Posterior vena cava (tissue), 2 donors: Measurements from ENCODE around the gene LTA4H. TPM values are rescaled to one million over a fixed set of nuclear protein-coding genes. Genes with fewer than 3 reads are reported as not detected.

ENCODE experiments used
- DNase-seq: peaks from one replicate; pipeline ENCODE4 v3.0.0-alpha.2; 2020; ENCODE audit warnings: low spot score
- intact Hi-C, 2 donors: fragments of 100-400 bp; cut with DNase I; formaldehyde crosslinking; loops; one replicate each; pipeline versions ENCODE4 v1.14.1 to v1.14.2; 2022 to 2023
- total RNA-seq, 2 donors: library from RNA; stranded (reverse); fragmentation: NEBNext Ultra II Directional; extraction: Animal tissue kit (Norgen Biotek cat#: 25700); gene quantifications; one replicate each; pipeline ENCODE4 v1.2.1, GENCODE V29; 2021
- donor health status: DM: yes; HTN: yes; CAD: no.
- donor health status: DM: yes; HTN: yes; CAD: no.

Gene LTA4H
- total RNA-seq, 2 donors from 2014 or later: 38.2 to 38.4 TPM

- intact Hi-C loops: loop anchor here (2.0 to 10.0 kb wide), 5 partner anchors 155 to 453 kb away; partner anchors contain the start of gene CDK17 (in 1 of the 2)
- peak; percentile 84 for DNase-seq
Observed at GRCh38 chr12:96061864-96062453, 26.6 kb upstream of the LTA4H start.

DNA sequence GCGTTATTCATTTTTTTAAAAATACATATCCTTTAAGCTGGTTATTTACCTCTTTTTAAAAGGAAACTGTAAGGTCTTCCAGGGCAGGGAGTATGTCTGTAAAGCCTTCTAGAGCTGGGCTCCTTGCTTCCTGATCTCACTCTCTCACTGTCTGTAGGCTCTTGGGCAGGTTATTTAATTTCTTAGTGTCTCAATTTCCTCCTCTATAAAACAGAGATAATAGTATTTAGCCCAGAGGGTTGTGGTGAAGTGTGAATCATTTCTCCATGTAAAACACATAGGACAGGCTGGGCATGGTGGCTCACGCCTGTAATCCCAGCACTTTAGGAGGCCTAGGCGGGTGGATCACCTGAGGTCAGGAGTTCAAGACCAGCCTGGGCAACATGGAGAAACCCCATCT is 25.9 kb upstream of the LTA4H start:
- intact Hi-C loops: loop anchor here (2.0 to 10.0 kb wide), 5 partner anchors 155 to 453 kb away; partner anchors contain the start of gene CDK17 (in 1 of the 2)
- DNase-seq: no peak

DNA sequence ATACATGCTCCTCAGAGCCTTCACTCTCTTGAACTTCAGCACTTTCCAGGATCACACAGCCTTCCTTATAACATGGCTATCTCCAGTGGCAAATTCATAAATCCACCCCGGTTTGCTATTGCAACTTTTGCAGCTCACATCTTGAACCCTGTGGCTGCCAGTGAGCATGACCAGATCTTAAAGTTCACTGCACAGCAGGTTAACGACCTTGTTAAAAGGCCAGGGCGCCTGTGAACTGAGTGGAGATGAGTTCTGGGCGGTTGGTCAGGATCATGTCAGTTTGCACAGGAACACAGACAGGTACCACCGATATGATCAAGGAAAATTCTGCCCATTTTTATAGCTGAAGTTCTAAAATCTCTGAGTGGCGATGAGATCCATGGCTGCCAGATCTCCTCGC is 24.7 kb upstream of the LTA4H start:
- intact Hi-C loops: loop anchor here (2.0 to 10.0 kb wide), 5 partner anchors 157 to 455 kb away; partner anchors contain the start of gene CDK17 (in 1 of the 2)
- no peak for DNase-seq

GRCh38 chr12:96057986-96058553 is 22.7 kb upstream of the LTA4H start:
- intact Hi-C loops: loop anchor here in 1 of 2 donors (10.0 kb wide), 1 partner anchor 437 kb away; no protein-coding TSS in a partner anchor
- DNase-seq: no peak

DNA sequence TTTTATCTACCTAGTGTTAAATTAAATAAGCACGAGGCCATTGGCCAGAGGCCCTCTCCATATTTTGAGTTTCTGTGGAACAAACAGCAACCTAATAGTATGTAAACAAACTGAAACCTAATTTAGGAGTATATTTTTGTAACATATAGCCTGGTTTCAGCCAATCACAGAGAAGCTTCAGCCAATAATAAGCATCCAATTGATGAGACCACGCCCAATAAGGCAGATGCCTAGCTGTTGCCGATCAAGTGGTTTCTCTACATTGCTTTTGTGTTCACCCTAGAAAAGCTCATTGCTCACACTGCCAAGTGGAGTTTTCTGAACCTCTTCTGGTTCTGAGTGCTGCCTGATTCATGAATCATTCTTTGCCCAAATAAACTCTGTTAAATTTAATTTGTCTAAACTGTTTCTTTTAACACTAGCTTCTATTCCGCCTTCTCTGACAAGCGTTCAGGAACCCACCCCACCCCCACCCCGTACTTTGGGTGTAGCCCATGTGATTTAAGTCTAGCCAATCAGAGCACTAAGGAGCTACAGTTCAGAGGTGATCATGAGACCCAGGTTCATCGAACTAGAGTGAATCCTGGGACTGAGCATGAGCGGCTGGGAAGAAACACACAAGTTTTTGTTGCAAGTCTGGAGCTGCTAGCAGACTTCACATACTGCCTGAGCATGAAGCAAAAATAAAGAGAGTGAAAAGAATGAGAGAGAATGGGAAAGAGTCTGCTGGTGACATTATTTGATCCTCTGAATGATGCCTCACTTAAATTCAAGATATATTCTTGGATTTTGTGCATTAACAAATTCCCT is 21.5 kb upstream of the LTA4H start:
- intact Hi-C loops: loop anchor here in 1 of 2 donors (10.0 kb wide), 1 partner anchor 438 kb away; no protein-coding TSS in a partner anchor
- no peak for DNase-seq

- intact Hi-C loops: loop anchor here in 1 of 2 donors (10.0 kb wide), 1 partner anchor 441 kb away; no protein-coding TSS in a partner anchor
- DNase-seq: no peak
Observed at GRCh38 chr12:96054244-96054610, 18.8 kb upstream of the LTA4H start.

DNA sequence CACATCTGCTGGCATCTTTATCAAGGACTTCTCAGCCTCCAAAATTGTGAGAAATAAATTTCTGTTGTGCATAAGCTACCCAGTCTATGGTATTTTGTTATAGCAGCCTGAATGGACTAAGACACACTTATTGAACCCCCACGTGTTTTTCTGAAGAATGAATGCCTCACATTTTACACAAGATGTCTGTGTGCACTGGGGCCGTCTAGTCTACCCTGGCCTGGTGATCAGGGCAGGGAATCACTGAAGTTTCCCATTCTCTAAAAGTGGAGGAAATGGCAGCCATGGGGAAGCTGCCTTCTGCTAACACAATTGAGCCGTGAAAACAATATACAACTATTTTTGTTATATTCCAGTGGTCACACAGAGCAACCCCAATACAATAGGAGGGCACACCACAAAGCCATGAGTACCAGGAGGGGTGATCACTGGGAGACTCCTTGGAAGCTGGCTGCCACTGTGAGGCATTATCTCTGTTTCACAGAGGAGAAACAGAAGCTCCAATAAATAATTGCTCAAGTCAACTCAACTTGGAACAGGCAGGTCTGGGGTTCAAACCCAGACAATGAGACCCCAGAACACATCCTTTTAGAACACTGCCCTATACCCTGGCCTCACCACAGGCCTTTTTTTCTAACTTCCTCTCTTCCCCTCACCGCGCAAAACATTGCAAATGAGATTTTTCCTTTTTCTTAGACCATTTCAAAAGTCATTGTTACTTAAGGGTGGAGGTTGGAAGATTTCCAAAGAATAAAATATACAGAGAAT is 18.3 kb upstream of the LTA4H start:
- no peak for DNase-seq
- intact Hi-C loops: loop anchor here in 1 of 2 donors (10.0 kb wide), 1 partner anchor 441 kb away; no protein-coding TSS in a partner anchor

DNA sequence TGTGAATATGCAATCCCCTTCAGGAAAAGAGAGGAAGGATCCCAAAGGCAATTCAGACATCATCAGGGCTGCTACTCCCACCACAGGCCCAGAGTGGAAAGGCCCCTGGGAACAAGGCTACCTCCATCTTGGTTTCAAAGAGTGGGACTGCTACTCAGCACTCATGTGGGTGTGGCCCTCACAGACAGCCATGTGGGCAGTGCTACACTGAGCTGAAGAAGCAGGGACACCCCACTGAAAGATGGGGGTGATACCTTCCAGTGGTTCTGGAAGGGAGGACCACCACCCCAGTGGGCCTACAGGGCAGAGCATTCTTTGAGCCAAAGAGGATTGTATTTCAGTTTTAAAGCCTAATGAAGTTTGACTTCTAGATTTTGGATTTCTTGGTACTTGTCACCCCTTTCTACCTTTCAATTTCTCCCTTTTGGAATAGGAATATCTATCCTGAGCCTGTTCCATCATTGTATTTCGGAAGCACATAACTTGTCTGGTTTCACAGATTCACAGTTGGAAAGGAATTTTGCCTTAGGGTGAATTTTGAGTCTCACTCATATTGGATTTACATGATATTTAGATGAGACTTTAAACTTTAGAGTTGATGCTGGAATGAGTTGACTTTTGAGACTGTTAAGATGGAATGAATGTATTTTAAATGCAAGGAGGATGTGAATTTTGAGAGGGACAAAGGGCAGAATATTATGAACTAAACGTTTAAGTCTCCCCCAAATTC is 16.5 kb upstream of the LTA4H start:
- intact Hi-C loops: loop anchor here in 1 of 2 donors (10.0 kb wide), 1 partner anchor 443 kb away; no protein-coding TSS in a partner anchor
- DNase-seq: no peak

DNA sequence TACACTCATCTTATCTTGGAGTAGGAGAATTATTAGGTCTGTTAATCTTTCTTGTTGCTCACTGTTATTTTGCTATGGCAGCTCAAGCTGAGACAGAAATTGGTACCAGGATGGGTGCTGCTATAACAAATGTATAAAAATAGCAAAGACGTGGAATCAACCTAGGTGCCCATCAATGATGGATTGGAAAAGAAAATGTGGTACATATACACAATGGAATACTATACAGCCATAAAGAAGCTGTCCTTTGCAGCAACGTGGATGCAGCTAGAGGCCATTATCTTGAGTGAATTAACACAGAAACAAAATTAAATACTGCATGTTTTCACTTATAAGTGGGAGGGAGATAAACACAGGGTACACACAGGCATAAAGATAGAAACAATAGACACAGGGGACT is 14.8 kb upstream of the LTA4H start:
- intact Hi-C loops: loop anchor here in 1 of 2 donors (10.0 kb wide), 1 partner anchor 445 kb away; no protein-coding TSS in a partner anchor
- DNase-seq: no peak

DNA sequence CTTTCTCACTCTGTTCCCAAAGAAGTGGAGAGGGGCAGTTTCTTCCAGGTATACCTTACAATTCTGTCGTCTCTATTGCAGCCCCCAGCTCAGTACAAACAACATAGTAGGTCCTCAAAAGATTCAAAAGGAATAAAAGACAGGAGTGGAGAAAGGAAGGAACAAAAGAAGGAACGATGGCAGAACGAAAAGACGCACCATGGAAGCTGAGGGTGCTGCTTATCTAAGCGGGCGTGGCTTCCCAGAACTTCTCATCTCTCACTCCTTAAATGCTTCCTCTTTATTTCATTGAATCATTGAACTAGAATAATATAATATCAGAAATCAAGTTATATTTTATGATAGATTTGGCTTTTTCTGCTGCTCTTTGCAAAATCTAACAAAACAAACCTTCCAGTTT is 13.7 kb upstream of the LTA4H start:
- no peak for DNase-seq

GRCh38 chr12:96048393-96048969 is 13.1 kb upstream of the LTA4H start:
- intact Hi-C loops: no loop called here

More for the DNA sequence above, 13.7 kb upstream of the LTA4H start:
- intact Hi-C loops: no loop called here

DNA sequence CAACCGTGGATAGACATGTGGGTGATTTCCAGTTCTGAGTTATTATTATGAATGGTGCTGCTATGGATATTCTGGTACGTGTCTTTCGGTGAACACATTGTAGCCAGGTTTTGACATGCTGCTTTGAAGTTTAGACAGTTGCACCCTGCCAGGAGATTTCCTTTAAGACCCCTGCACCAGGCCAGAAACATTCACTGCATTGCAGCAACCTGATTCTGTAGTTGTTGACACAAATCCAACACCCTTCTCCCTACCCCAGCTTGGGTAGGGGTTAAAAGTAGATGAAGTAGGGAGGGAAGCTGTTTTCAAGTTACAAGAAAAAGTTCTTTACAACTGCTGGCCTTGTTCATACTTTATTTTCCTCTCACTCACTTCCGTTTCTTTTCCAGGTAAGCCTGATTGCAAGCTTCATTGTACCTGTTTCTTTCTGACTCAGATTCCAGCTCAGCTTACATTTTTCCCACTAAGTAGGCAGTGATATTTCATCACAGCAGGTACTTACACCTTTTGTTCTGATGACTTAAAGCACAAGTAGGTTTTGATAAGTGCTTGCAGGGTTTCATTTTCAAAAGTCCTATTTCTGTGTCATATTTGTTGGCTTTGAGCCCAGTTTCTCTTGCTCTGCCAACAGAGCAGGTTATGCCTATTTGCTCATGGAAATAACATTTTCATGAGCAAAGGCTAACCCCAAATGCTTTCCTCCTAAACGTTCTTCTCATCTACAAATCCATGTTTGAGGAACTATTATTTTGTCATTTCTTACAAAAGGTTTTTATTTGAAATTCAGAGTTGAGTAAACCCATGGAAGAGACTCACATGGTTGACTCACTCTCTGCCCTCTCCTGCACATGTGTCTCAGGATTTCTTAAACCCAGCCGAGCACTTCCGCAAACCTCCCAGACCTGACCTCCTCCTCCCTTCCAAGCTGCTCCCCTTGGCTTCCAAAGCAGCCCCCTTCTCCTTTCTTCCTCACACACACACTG is 12.1 kb upstream of the LTA4H start:
- no peak for DNase-seq

More at GRCh38 chr12:96048393-96048969, 13.1 kb upstream of the LTA4H start:
- DNase-seq: no peak

GRCh38 chr12:96046543-96047228 is 11.3 kb upstream of the LTA4H start:
- no peak for DNase-seq
- intact Hi-C loops: no loop called here

More for the DNA sequence above, 12.1 kb upstream of the LTA4H start:
- intact Hi-C loops: no loop called here

DNA sequence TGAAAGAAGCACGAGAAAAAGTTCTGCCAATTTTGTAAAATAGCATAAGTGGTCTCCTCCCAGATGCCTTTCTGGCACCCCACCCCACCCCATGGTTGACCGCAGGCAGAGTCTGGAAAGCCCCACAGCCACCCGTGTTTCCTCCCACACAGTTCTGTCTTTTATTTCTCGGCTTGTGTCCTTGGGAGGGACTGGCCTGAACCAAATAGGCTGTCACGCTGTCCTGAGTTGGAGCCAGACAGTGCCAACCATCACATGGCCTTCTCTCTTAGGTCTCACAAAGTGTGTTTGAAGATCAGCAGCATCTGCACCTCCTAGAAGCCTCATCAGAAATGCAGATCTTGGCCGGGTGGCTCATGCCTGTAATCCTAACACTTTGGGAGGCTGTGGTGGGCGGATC is 10.2 kb upstream of the LTA4H start:
- no peak for DNase-seq

GRCh38 chr12:96044943-96045290 is 9.5 kb upstream of the LTA4H start:
- DNase-seq: no peak
- intact Hi-C loops: no loop called here

More for the DNA sequence above, 10.2 kb upstream of the LTA4H start:
- intact Hi-C loops: no loop called here
